GM23338 (cell line): Measurements from ENCODE around the gene CRYBG1. TPM values are rescaled to one million over a fixed set of nuclear protein-coding genes. Genes with fewer than 3 reads are reported as not detected.

ENCODE experiments used
- ATAC-seq: fragments of 200-7000 bp; cut with Tn5 transposase; 3 replicates; pipeline ENCODE4 v1.9.1; 2020
- DNase-seq: peaks from one replicate; pipeline ENCODE4 v3.0.0-alpha.2; 2015; ENCODE audit warnings: low spot score
- H2AFZ ChIP-seq: fragments of 200-600 bp; sonication (generic); 2 replicates; pipeline ENCODE4 v1.8.0; 2016; ENCODE audit warnings: antibody characterized with exemption, mild to moderate bottlenecking, moderate library complexity
- H3F3A ChIP-seq: fragments of 200-600 bp; sonication (generic); replicated peaks from 2 replicates; pipeline ENCODE4 v1.8.0; 2017; ENCODE audit warnings: antibody characterized with exemption, mixed run types, low read depth
- H3K27ac ChIP-seq: fragments of 200-600 bp; sonication (generic); 2 replicates; pipeline ENCODE4 v1.6.1; 2016; ENCODE audit warnings: low read depth
- H3K27me3 ChIP-seq: fragments of 200-600 bp; sonication (generic); 2 replicates; pipeline ENCODE4 v1.8.0; 2016; ENCODE audit warnings: mild to moderate bottlenecking, mixed run types, moderate library complexity; ENCODE audit not compliant: insufficient read depth
- H3K36me3 ChIP-seq: fragments of 200-600 bp; sonication (generic); 2 replicates; pipeline ENCODE4 v1.8.0; 2016; ENCODE audit warnings: mild to moderate bottlenecking; ENCODE audit not compliant: insufficient read depth
- H3K4me1 ChIP-seq: fragments of 200-600 bp; sonication (generic); 2 replicates; pipeline ENCODE4 v1.8.0; 2016; ENCODE audit warnings: mild to moderate bottlenecking, moderate library complexity; ENCODE audit not compliant: insufficient read depth
- H3K4me2 ChIP-seq: fragments of 200-600 bp; sonication (generic); 2 replicates; pipeline ENCODE4 v1.7.1; 2017; ENCODE audit warnings: mixed run types
- H3K4me3 ChIP-seq: fragments of 200-600 bp; sonication (generic); 2 replicates; pipeline ENCODE4 v1.6.1; 2016; ENCODE audit warnings: mixed run types
- H3K79me2 ChIP-seq: fragments of 200-600 bp; sonication (generic); replicated peaks from 2 replicates; pipeline ENCODE4 v1.8.0; 2017; ENCODE audit warnings: mild to moderate bottlenecking; ENCODE audit not compliant: insufficient read depth
- H3K9me2 ChIP-seq: fragments of 200-600 bp; sonication (generic); 2 replicates; pipeline ENCODE4 v1.8.0; 2017; ENCODE audit not compliant: insufficient read depth
- H4K20me1 ChIP-seq: fragments of 200-600 bp; sonication (generic); replicated peaks from 2 replicates; pipeline ENCODE4 v1.8.0; 2017; ENCODE audit warnings: mild to moderate bottlenecking; ENCODE audit not compliant: insufficient read depth
- H3K27ac Mint-ChIP-seq: 2 replicates; pipeline ENCODE4 v1.8.0; 2020; ENCODE audit warnings: inconsistent platforms, mild to moderate bottlenecking, moderate library complexity, mixed read lengths
- H3K27me3 Mint-ChIP-seq: 3 replicates; pipeline ENCODE4 v1.8.0; 2022; ENCODE audit warnings: low read depth, mild to moderate bottlenecking, moderate library complexity, mixed read lengths, inconsistent platforms; ENCODE audit not compliant: insufficient read depth, poor library complexity
- H3K36me3 Mint-ChIP-seq: 3 replicates; pipeline ENCODE4 v1.8.0; 2021; ENCODE audit warnings: low read depth, mild to moderate bottlenecking, inconsistent platforms, moderate library complexity, mixed read lengths
- H3K4me1 Mint-ChIP-seq: 3 replicates; pipeline ENCODE4 v1.8.0; 2020; ENCODE audit warnings: mild to moderate bottlenecking, inconsistent platforms, mixed read lengths
- H3K4me3 Mint-ChIP-seq: 3 replicates; pipeline ENCODE4 v1.8.0; 2021; ENCODE audit warnings: moderate library complexity, mild to moderate bottlenecking, inconsistent platforms, mixed read lengths
- H3K9me3 Mint-ChIP-seq: 3 replicates; pipeline ENCODE4 v1.8.0; 2020; ENCODE audit warnings: moderate library complexity, mild to moderate bottlenecking, inconsistent platforms, mixed read lengths
- EZH2 ChIP-seq: fragments of 200-600 bp; sonication (generic); IDR thresholded peaks from one replicate; pipeline ENCODE4 v1.8.0; 2017; ENCODE audit warnings: antibody characterized with exemption, mild to moderate bottlenecking, low read depth; ENCODE audit not compliant: unreplicated experiment
- polyA plus RNA-seq: library from polyadenylated mRNA; unstranded; fragments of >200 nt; fragmentation: Nextera tagmentation; extraction: Ambion mirVana; gene quantifications from 2 replicates; pipeline ENCODE4 v1.2.1, GENCODE V29; 2016
- total RNA-seq: library from RNA; depleted of rRNA; stranded (reverse); fragments of >200 nt; shearing (Covaris generic); gene quantifications from 2 replicates; pipeline ENCODE4 v1.2.3, GENCODE V29; 2014
- TF ChIP-seq, protein P1 (sequence below): fragments of 250-450 bp; sonication (Bioruptor Pico); IDR thresholded peaks from 2 replicates; pipeline ENCODE4 v1.5.0; 2020; ENCODE audit warnings: mild to moderate bottlenecking, moderate library complexity

The CRYBG1 gene
- total and polyA plus RNA-seq, 2 experiments from 2014 or later, result 3.7 to 17.2 TPM

DNA sequence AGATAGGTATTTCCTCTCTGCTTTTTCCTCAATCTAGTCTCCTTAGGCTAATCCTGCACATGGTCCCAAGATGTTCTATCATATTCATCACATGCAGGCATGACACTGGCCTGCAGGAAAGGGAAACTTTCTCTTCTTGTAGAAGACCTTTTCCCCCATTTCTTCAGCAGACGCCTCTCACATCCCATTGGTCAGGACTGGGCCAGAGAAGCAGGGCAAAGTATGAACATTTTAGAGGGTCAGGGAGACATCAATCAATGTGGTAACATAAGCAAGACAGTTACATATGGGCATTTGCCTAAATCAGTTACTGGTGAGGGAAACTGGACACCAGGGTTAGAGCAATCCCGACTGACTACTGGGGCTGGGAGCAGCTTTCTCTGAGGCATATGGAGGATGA is 90.1 kb downstream of the CRYBG1 start (continued):
- TF ChIP-seq, protein P1, sequence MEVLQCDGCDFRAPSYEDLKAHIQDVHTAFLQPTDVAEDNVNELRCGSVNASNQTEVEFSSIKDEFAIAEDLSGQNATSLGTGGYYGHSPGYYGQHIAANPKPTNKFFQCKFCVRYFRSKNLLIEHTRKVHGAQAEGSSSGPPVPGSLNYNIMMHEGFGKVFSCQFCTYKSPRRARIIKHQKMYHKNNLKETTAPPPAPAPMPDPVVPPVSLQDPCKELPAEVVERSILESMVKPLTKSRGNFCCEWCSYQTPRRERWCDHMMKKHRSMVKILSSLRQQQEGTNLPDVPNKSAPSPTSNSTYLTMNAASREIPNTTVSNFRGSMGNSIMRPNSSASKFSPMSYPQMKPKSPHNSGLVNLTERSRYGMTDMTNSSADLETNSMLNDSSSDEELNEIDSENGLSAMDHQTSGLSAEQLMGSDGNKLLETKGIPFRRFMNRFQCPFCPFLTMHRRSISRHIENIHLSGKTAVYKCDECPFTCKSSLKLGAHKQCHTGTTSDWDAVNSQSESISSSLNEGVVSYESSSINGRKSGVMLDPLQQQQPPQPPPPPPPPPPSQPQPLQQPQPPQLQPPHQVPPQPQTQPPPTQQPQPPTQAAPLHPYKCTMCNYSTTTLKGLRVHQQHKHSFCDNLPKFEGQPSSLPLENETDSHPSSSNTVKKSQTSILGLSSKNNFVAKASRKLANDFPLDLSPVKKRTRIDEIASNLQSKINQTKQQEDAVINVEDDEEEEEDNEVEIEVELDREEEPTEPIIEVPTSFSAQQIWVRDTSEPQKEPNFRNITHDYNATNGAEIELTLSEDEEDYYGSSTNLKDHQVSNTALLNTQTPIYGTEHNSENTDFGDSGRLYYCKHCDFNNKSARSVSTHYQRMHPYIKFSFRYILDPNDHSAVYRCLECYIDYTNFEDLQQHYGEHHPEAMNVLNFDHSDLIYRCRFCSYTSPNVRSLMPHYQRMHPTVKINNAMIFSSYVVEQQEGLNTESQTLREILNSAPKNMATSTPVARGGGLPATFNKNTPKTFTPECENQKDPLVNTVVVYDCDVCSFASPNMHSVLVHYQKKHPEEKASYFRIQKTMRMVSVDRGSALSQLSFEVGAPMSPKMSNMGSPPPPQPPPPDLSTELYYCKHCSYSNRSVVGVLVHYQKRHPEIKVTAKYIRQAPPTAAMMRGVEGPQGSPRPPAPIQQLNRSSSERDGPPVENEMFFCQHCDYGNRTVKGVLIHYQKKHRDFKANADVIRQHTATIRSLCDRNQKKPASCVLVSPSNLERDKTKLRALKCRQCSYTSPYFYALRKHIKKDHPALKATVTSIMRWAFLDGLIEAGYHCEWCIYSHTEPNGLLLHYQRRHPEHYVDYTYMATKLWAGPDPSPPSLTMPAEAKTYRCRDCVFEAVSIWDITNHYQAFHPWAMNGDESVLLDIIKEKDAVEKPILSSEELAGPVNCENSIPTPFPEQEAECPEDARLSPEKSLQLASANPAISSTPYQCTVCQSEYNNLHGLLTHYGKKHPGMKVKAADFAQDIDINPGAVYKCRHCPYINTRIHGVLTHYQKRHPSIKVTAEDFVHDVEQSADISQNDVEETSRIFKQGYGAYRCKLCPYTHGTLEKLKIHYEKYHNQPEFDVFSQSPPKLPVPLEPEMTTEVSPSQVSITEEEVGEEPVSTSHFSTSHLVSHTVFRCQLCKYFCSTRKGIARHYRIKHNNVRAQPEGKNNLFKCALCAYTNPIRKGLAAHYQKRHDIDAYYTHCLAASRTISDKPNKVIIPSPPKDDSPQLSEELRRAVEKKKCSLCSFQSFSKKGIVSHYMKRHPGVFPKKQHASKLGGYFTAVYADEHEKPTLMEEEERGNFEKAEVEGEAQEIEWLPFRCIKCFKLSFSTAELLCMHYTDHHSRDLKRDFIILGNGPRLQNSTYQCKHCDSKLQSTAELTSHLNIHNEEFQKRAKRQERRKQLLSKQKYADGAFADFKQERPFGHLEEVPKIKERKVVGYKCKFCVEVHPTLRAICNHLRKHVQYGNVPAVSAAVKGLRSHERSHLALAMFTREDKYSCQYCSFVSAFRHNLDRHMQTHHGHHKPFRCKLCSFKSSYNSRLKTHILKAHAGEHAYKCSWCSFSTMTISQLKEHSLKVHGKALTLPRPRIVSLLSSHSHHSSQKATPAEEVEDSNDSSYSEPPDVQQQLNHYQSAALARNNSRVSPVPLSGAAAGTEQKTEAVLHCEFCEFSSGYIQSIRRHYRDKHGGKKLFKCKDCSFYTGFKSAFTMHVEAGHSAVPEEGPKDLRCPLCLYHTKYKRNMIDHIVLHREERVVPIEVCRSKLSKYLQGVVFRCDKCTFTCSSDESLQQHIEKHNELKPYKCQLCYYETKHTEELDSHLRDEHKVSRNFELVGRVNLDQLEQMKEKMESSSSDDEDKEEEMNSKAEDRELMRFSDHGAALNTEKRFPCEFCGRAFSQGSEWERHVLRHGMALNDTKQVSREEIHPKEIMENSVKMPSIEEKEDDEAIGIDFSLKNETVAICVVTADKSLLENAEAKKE (CRISPR knock-in tag), result no peak

DNA sequence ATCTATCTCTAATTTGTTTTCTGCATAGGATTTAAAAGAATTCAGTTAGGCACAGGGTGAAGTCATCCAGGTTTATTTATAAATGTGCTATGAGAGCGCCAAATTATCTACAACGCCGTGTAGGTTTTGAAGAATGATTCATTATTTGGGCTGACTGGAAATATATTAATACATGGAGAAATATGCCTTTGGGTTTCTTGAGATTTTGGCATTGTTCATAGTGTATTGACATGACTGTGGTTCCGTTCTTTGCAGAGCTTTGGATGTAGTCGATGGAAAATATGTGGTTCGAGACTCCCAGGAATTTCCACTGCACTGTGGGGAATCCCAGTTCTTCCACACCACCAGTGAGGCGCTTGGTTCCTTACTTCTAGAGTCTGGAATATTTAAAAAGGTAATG is 90.9 kb downstream of the CRYBG1 start:
- Histone ChIP-seq H3K4me3 (no peak overlapping the region), H3F3A (no peaks in the 10 kb centered on the region), H3K4me1 (peaks cover 17% of the 10 kb centered on the region), H3K36me3 (no peaks in the 10 kb centered on the region), H4K20me1 (no peaks in the 10 kb centered on the region), H3K27ac (no peak overlapping the region), H3K79me2 (no peaks in the 10 kb centered on the region), H3K4me2 (no peak overlapping the region), H3K27me3 (no peaks in the 10 kb centered on the region), H3K9me2 (no peaks in the 10 kb centered on the region), H2AFZ (no peak overlapping the region)
- Mint-ChIP-seq H3K27ac (no peak overlapping the region), H3K4me3 (no peak overlapping the region), H3K27me3 (peaks cover 4% of the 10 kb centered on the region), H3K4me1 (peaks cover 27% of the 10 kb centered on the region), H3K36me3 (no peaks in the 10 kb centered on the region), H3K9me3 (no peaks in the 10 kb centered on the region)
- ATAC-seq, result no peak
- no peak for DNase-seq
- TF ChIP-seq EZH2, result no peak

DNA sequence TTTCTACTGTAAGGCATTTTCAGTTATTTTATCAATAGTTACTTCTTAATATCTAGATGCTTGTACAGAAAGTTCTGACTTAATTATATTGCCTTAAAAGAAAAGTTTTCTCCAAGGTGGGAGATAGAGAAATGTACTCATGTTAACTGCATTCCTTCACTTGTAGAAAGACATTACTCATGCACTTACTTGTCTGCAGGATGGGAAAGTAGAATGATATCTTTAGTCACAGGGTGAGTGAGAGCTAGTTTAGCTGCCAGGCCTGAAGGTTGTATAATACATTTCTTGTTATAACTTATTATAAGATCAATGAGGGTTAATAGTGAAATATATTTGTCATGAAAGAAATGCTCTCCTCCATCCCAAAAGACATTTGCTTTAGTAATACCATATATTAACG is 92.1 kb downstream of the CRYBG1 start:
- H3K4me1 Mint-ChIP-seq, result peaks cover 19% of the 10 kb centered on the region
- ATAC-seq, result no peak
- H3K9me3 Mint-ChIP-seq, result no peaks in the 10 kb centered on the region

More for the DNA sequence above, 92.1 kb downstream of the CRYBG1 start:
- no peak overlapping the region for H3K4me3 ChIP-seq
- no peak for DNase-seq
- TF ChIP-seq, protein P1 (CRISPR knock-in tag), result no peak
- no peak overlapping the region for H3K4me2 ChIP-seq
- no peaks in the 10 kb centered on the region for H3K27me3 ChIP-seq
- peaks cover 10% of the 10 kb centered on the region; the same call in 1 of the 2 replicates for H3K4me1 ChIP-seq
- no peak overlapping the region for H3K4me3 Mint-ChIP-seq
- H3K36me3 ChIP-seq, result no peaks in the 10 kb centered on the region
- H3K27me3 Mint-ChIP-seq, result peaks cover 6% of the 10 kb centered on the region
- no peak overlapping the region for H3K27ac Mint-ChIP-seq
- H2AFZ ChIP-seq, result no peak overlapping the region
- H3K79me2 ChIP-seq, result no peaks in the 10 kb centered on the region
- no peaks in the 10 kb centered on the region for H3F3A ChIP-seq
- no peaks in the 10 kb centered on the region for H3K9me2 ChIP-seq
- H3K36me3 Mint-ChIP-seq, result no peaks in the 10 kb centered on the region
- H4K20me1 ChIP-seq, result no peaks in the 10 kb centered on the region
- no peak overlapping the region for H3K27ac ChIP-seq
